AG09309 (cell line): ENCODE results near the gene TPX2.

Experiments
- DNase-seq: peaks from one replicate; pipeline ENCODE4 v3.0.0-alpha.2; 2010; ENCODE audit warnings: low read depth
- H3K4me3 ChIP-seq: 2 replicates; pipeline ENCODE4 v1.5.1; 2011; ENCODE audit warnings: mild to moderate bottlenecking, low read depth, low read length, moderate library complexity; ENCODE audit not compliant: control insufficient read depth
- CTCF ChIP-seq: IDR thresholded peaks from 2 replicates; pipeline ENCODE4 v1.5.1; 2011; ENCODE audit warnings: mild to moderate bottlenecking, low read depth, low read length, inconsistent platforms; ENCODE audit not compliant: insufficient read depth, control insufficient read depth; ENCODE audit errors: missing control alignments

The TPX2 gene

GRCh38 chr20:31694842-31695593 is 44.1 kb upstream of the TPX2 start:
- TF ChIP-seq CTCF, result no peak
- no peak overlapping the region for H3K4me3 ChIP-seq
- no peak for DNase-seq

- no peak for DNase-seq
- no peak overlapping the region for H3K4me3 ChIP-seq
- TF ChIP-seq CTCF, result no peak
Measured at GRCh38 chr20:31695849-31696804, 43.0 kb upstream of the TPX2 start.

- DNase-seq, result no peak
- no peak for TF ChIP-seq CTCF
- H3K4me3 ChIP-seq, result no peak overlapping the region
Measured at GRCh38 chr20:31698243-31698802, 40.8 kb upstream of the TPX2 start.

GRCh38 chr20:31698803-31699718 is 40.0 kb upstream of the TPX2 start:
- no peak overlapping the region for H3K4me3 ChIP-seq
- no peak for TF ChIP-seq CTCF
- DNase-seq, result peak; percentile 84

GRCh38 chr20:31699801-31700728 is 39.0 kb upstream of the TPX2 start:
- no peak overlapping the region for H3K4me3 ChIP-seq
- TF ChIP-seq CTCF, result no peak
- no peak for DNase-seq
